ENCODE data around the gene PYCR2.

- TF ChIP-seq SIX5 (IDR thresholded peaks at IDR 0.05; ENCODE audit: low read depth, low read length) (no peak), TAF1 (IDR thresholded peaks at IDR 0.05; ENCODE audit: low read depth, low read length) (no peak), CREB1 (IDR thresholded peaks at IDR 0.05) (no peak), ZNF274 (IDR thresholded peaks at IDR 0.05; ENCODE audit: borderline replicate concordance, extremely low read depth, low read length) (no peak), EP300 (IDR thresholded peaks at IDR 0.05; ENCODE audit: borderline replicate concordance in 1 of 2, low read depth in 2 of 2, low read length in 2 of 2) (no peak), JUN (IDR thresholded peaks at IDR 0.05; ENCODE audit: low read depth, low read length) (no peak), GTF2F1 (IDR thresholded peaks at IDR 0.05; ENCODE audit: borderline replicate concordance, low read depth, low read length) (no peak), CTCF (IDR thresholded peaks at IDR 0.05; ENCODE audit: control extremely low read depth in 1 of 3, insufficient read depth in 1 of 3, low read depth in 1 of 3, low read length in 3 of 3) (no peak), HDAC2 (IDR thresholded peaks at IDR 0.05; ENCODE audit: borderline replicate concordance in 1 of 2, low read depth in 2 of 2, low read length in 2 of 2) (no peak), KDM5A (IDR thresholded peaks at IDR 0.05; ENCODE audit: low read length) (no peak), CHD7 (IDR thresholded peaks at IDR 0.05; ENCODE audit: insufficient replicate concordance, low read length) (no peak), KDM1A (IDR thresholded peaks at IDR 0.05; ENCODE audit: borderline replicate concordance, low read length) (peak; percentile 65; the same call in 1 of the 2 replicates), RAD21 (IDR thresholded peaks at IDR 0.05 in 1 of 2, conservative IDR thresholded peaks at IDR 0.05 in 1 of 2; ENCODE audit: low read depth in 2 of 2, low read length in 2 of 2) (no peak)
Observed at GRCh38 chr1:225903623-225904022, 20.4 kb downstream of the PYCR2 start.
